Prostate gland (tissue), 2 donors: ENCODE data around the gene CLP1.
"Not testable (repeated sequence)": the region's sequence is repeated elsewhere in the genome, so short reads cannot be mapped to it uniquely, and the experiment has no call there.

Source experiments
- POLR2A ChIP-seq: fragments of 450-650 bp; IDR thresholded peaks from one replicate; pipeline ENCODE4 v1.6.1; 2016; ENCODE audit warnings: antibody characterized with exemption, mild to moderate bottlenecking
- POLR2AphosphoS5 ChIP-seq: sonication (generic); formaldehyde crosslinking; IDR thresholded peaks from one replicate; pipeline ENCODE4 v1.6.1; 2017; ENCODE audit warnings: antibody characterized with exemption
- TF ChIP-seq, protein P1 (sequence below), 4 experiments: fragments of 200-600 bp in 2 of 4; fragments of 450-650 bp in 2 of 4; sonication (generic) in 2 of 4; IDR thresholded peaks; 1 replicate in 3 of 4; 2 replicates in 1 of 4; pipeline ENCODE4 v1.5.1; 2016 to 2019; ENCODE audit warnings: antibody characterized with exemption in 4 of 4, mild to moderate bottlenecking in 2 of 4, moderate library complexity in 2 of 4

DNA sequence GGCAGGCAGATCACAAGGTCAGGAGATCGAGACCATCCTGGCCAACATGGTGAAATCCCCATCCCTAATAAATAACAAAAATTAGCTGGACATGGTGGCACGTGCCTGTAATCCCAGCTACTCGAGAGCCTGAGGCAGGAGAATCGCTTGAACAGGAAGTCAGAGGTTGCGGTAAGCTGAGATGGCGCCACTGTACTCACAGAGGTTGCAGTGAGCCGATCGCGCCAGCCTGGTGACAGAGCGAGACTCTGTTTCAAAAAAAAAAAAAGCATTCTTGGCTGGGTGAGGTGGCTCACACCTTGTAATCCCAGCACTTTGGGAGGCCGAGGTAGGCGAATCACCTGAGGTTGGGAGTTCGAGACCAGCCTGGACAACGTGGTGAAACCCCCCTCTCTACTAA lies 5.3 kb upstream of the CLP1 start:
- TF ChIP-seq, protein P1, sequence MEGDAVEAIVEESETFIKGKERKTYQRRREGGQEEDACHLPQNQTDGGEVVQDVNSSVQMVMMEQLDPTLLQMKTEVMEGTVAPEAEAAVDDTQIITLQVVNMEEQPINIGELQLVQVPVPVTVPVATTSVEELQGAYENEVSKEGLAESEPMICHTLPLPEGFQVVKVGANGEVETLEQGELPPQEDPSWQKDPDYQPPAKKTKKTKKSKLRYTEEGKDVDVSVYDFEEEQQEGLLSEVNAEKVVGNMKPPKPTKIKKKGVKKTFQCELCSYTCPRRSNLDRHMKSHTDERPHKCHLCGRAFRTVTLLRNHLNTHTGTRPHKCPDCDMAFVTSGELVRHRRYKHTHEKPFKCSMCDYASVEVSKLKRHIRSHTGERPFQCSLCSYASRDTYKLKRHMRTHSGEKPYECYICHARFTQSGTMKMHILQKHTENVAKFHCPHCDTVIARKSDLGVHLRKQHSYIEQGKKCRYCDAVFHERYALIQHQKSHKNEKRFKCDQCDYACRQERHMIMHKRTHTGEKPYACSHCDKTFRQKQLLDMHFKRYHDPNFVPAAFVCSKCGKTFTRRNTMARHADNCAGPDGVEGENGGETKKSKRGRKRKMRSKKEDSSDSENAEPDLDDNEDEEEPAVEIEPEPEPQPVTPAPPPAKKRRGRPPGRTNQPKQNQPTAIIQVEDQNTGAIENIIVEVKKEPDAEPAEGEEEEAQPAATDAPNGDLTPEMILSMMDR (IDR thresholded peaks at IDR 0.05) = not testable (repeated sequence)
- not testable (repeated sequence) for TF ChIP-seq POLR2AphosphoS5, POLR2A
